Lower lobe of right lung (tissue), 2 donors: ENCODE results near the gene STXBP4. TPM values are rescaled to one million over a fixed set of nuclear protein-coding genes. Genes with fewer than 3 reads are reported as not detected.

Experiments used
- ATAC-seq, 2 donors: fragments of 200-7000 bp; cut with Tn5 transposase; one replicate each; pipeline ENCODE4 v1.9.1; 2020 to 2022; ENCODE audit warnings: mild to moderate bottlenecking in 2 of 2, moderate library complexity in 2 of 2
- DNase-seq: peaks from one replicate; pipeline ENCODE4 v3.0.0-alpha.2; 2020
- H3K27ac ChIP-seq: fragments of 200-600 bp; one replicate; pipeline ENCODE4 v1.8.0; 2022
- H3K27me3 ChIP-seq: fragments of 200-600 bp; one replicate; pipeline ENCODE4 v1.8.0; 2022; ENCODE audit warnings: low read depth
- H3K36me3 ChIP-seq: fragments of 200-600 bp; one replicate; pipeline ENCODE4 v1.8.0; 2022; ENCODE audit warnings: mild to moderate bottlenecking
- H3K4me1 ChIP-seq: fragments of 200-600 bp; one replicate; pipeline ENCODE4 v1.8.0; 2022
- H3K4me3 ChIP-seq: fragments of 200-600 bp; one replicate; pipeline ENCODE4 v1.8.0; 2022; ENCODE audit warnings: mild to moderate bottlenecking
- H3K9me3 ChIP-seq: fragments of 200-600 bp; one replicate; pipeline ENCODE4 v1.8.0; 2022
- CTCF ChIP-seq: fragments of 200-600 bp; IDR thresholded peaks from one replicate; pipeline ENCODE4 v1.8.0; 2022; ENCODE audit warnings: antibody characterized with exemption, mild to moderate bottlenecking
- intact Hi-C: fragments of 100-400 bp; cut with DNase I; formaldehyde crosslinking; loops from one replicate; pipeline ENCODE4 v1.11.0; 2022
- total RNA-seq: library from RNA; stranded (reverse); fragmentation: NEBNext Ultra II Directional; extraction: Animal tissue kit (Norgen Biotek cat#: 25700); gene quantifications from one replicate; pipeline ENCODE4 v1.2.1, GENCODE V29; 2021
- donor health status: DM: no; HTN: yes; CAD: no; lungs with severe emphysema.

STXBP4 gene
- total RNA-seq, 1 donor from 2014 or later = 11.8 TPM

- Histone ChIP-seq H3K27ac (no peak overlapping the region), H3K27me3 (no peaks in the 10 kb centered on the region), H3K4me3 (no peak overlapping the region), H3K9me3 (no peaks in the 10 kb centered on the region), H3K36me3 (no peaks in the 10 kb centered on the region), H3K4me1 (no peaks in the 10 kb centered on the region)
- no peak for DNase-seq
- TF ChIP-seq CTCF = no peak
- intact Hi-C loops = no loop called here
- ATAC-seq = no peak
Measured at GRCh38 chr17:55117164-55117563, 148.6 kb downstream of the STXBP4 start.

DNA sequence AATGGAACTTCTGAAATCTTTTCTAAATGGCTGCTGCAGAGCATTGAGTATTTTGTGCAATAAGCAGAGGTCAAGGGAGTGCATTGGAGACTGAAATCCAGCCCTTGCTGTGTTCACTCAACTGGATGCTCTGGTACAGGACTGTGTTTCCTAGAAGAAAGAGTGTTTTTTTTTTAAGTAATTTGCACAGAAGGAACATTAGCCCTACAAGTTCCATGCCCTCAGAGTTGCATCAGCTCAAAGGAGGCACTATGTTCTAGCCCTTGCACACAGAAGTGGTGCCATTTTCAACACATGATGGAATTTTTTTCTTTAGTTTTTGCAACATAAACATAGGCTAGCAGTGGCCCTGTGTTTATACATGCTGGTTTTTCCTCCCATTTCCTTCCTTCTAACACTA is 152.1 kb downstream of the STXBP4 start:
- no peak for DNase-seq
- no peak for TF ChIP-seq CTCF

GRCh38 chr17:55121268-55121667 is 152.7 kb downstream of the STXBP4 start:
- no peaks in the 10 kb centered on the region for H3K36me3 ChIP-seq
- H3K27me3 ChIP-seq = no peaks in the 10 kb centered on the region
- DNase-seq (no peak), ATAC-seq (no peak)
- no peak overlapping the region for H3K4me3 ChIP-seq
- no peaks in the 10 kb centered on the region for H3K9me3 ChIP-seq
- H3K4me1 ChIP-seq = no peaks in the 10 kb centered on the region
- no peak for TF ChIP-seq CTCF
- intact Hi-C loops = no loop called here
- H3K27ac ChIP-seq = no peak overlapping the region

More for the DNA sequence above, 152.1 kb downstream of the STXBP4 start:
- no peaks in the 10 kb centered on the region for H3K27me3 ChIP-seq
- no peaks in the 10 kb centered on the region for H3K9me3 ChIP-seq
- no peaks in the 10 kb centered on the region for H3K4me1 ChIP-seq
- ATAC-seq = no peak
- H3K36me3 ChIP-seq = no peaks in the 10 kb centered on the region
- intact Hi-C loops = no loop called here
- no peak overlapping the region for H3K4me3 ChIP-seq
- no peak overlapping the region for H3K27ac ChIP-seq

- ATAC-seq (no peak), DNase-seq (no peak)
- no peak overlapping the region for H3K4me3 ChIP-seq
- TF ChIP-seq CTCF = no peak
- intact Hi-C loops = no loop called here
- H3K27me3 ChIP-seq = no peaks in the 10 kb centered on the region
- no peaks in the 10 kb centered on the region for H3K36me3 ChIP-seq
- no peaks in the 10 kb centered on the region for H3K4me1 ChIP-seq
- H3K9me3 ChIP-seq = no peaks in the 10 kb centered on the region
- H3K27ac ChIP-seq = no peak overlapping the region
Measured at GRCh38 chr17:55122114-55122513, 153.5 kb downstream of the STXBP4 start.

DNA sequence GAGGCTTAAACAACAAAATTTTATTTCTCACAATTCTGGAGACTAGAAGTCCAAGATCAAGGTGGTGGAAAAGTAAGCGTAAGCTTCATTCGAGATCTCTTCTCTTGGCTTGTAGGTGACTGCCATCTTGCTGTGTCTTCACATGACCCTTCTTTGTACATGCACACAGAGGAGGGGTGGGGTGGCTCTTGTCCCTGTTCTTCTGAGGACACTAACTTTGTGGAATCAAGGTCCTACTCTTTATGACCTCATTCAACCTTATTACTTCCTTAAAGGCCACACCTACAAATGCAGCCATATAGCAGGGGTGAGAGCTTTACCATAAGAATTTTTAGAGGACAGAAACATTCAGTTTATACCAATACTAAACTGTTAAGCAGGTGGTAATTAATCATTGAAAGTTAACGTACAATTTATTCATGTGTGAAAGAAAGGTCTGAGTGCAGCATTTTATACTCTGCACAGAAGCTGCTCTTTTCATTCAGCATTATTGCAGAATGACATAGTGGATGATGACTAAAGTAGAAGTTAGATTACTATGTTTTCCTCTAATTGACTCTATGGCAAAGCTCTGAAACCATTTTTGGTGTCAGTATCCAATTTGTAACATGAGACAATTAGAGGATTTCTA is 156.3 kb downstream of the STXBP4 start:
- H3K36me3 ChIP-seq = no peaks in the 10 kb centered on the region
- no peak for ATAC-seq
- no peaks in the 10 kb centered on the region for H3K9me3 ChIP-seq
- no peak for DNase-seq
- no peak for TF ChIP-seq CTCF
- H3K27me3 ChIP-seq = no peaks in the 10 kb centered on the region
- H3K27ac ChIP-seq = no peak overlapping the region
- intact Hi-C loops = no loop called here
- no peak overlapping the region for H3K4me3 ChIP-seq
- no peaks in the 10 kb centered on the region for H3K4me1 ChIP-seq

DNA sequence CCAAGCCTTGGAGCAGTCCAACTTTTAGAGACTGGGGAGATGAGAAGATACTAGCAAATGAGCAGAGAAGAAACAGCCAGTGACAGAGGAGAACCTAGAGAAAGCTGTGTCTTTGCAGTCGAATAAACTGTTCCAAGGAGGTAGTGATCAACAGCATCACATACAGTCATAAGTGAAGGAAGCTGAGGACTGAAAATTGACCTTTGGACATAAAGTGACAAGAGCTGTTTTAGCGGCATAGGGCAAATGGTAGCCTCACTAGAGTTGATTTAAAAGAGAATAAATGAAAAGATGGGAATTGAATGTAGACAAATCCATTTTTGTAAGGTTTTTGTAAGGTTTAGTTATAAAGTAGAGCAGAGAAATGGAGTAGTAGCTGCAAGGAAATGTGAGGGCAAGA is 165.0 kb downstream of the STXBP4 start:
- no peak for ATAC-seq
- Histone ChIP-seq H3K36me3 (no peaks in the 10 kb centered on the region), H3K27ac (no peak overlapping the region), H3K4me3 (no peak overlapping the region), H3K27me3 (no peaks in the 10 kb centered on the region), H3K9me3 (no peaks in the 10 kb centered on the region), H3K4me1 (no peaks in the 10 kb centered on the region)
- DNase-seq = no peak
- TF ChIP-seq CTCF = no peak
- intact Hi-C loops = no loop called here
